Measurements from ENCODE around the gene GALNT4.

DNA sequence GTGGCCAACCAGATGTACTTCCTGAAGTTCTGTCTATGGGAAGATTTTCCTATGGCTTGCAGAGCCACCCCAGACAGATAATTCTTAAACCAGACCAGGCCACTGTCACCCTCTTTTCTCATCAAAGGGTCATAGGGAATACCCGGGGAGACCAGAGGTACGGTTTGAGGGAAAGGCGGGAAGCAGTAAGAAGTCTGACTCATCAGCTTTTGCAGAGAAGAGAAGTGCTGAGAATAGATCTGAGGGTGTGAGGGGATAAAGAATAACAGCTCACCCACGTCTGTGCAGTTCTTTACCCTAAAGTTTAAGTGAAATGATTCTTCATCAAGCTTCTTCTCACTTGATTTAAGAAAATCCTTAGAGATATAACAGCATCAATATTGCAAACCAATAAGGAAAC, 22.5 kb upstream of the GALNT4 start:
- TF ChIP-seq CREB1 (IDR thresholded peaks at IDR 0.05), result no peak
- TF ChIP-seq CREB1 (CRISPR knock-in tag; IDR thresholded peaks at IDR 0.05), result no peak
- TF ChIP-seq ZC3H4 (CRISPR knock-in tag; IDR thresholded peaks at IDR 0.05; ENCODE audit: borderline replicate concordance), result no peak
- no peak for TF ChIP-seq MYBL2 (IDR thresholded peaks at IDR 0.05; ENCODE audit: low read depth)
- TF ChIP-seq MYBL2 (CRISPR knock-in tag; IDR thresholded peaks at IDR 0.05; ENCODE audit: borderline replicate concordance), result no peak
- no peak for TF ChIP-seq SMARCC2 (IDR thresholded peaks at IDR 0.05; ENCODE audit: low read depth)
- TF ChIP-seq ZNF695 (CRISPR knock-in tag; IDR thresholded peaks at IDR 0.05), result no peak
- no peak for TF ChIP-seq CTCF (IDR thresholded peaks at IDR 0.05 in 2 of 3, conservative IDR thresholded peaks at IDR 0.05 in 1 of 3; ENCODE audit: insufficient read depth in 2 of 3, low read depth in 1 of 3, low read length in 3 of 3)
- no peak for TF ChIP-seq EZH2 (IDR thresholded peaks at IDR 0.05; ENCODE audit: borderline replicate concordance, low read depth, low read length)
- no peak for TF ChIP-seq GMEB1 (CRISPR knock-in tag; IDR thresholded peaks at IDR 0.05)
- no peak for TF ChIP-seq SIN3A (IDR thresholded peaks at IDR 0.05; ENCODE audit: borderline replicate concordance in 2 of 2, control insufficient read depth in 1 of 2, low read depth in 2 of 2, low read length in 2 of 2)
- TF ChIP-seq NFYB (IDR thresholded peaks at IDR 0.05; ENCODE audit: extremely low read depth, insufficient read length), result no peak
- no peak for TF ChIP-seq ZC3H8 (IDR thresholded peaks at IDR 0.05)
- TF ChIP-seq, protein P1, sequence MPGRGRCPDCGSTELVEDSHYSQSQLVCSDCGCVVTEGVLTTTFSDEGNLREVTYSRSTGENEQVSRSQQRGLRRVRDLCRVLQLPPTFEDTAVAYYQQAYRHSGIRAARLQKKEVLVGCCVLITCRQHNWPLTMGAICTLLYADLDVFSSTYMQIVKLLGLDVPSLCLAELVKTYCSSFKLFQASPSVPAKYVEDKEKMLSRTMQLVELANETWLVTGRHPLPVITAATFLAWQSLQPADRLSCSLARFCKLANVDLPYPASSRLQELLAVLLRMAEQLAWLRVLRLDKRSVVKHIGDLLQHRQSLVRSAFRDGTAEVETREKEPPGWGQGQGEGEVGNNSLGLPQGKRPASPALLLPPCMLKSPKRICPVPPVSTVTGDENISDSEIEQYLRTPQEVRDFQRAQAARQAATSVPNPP (IDR thresholded peaks at IDR 0.05; ENCODE audit: borderline replicate concordance, insufficient read depth, insufficient read length), result no peak
